GM19239 (cell line): ENCODE measurements around the gene SLC26A6.

Experiments
- DNase-seq: peaks from one replicate; pipeline ENCODE4 v3.0.0; 2011; ENCODE audit warnings: low spot score; ENCODE audit not compliant: insufficient read length
- FAIRE-seq: peaks from 2 replicates; lab custom pipeline; 2011; peaks lifted over from hg19 to GRCh38; lab: Jason Lieb, UNC

SLC26A6 gene

DNA sequence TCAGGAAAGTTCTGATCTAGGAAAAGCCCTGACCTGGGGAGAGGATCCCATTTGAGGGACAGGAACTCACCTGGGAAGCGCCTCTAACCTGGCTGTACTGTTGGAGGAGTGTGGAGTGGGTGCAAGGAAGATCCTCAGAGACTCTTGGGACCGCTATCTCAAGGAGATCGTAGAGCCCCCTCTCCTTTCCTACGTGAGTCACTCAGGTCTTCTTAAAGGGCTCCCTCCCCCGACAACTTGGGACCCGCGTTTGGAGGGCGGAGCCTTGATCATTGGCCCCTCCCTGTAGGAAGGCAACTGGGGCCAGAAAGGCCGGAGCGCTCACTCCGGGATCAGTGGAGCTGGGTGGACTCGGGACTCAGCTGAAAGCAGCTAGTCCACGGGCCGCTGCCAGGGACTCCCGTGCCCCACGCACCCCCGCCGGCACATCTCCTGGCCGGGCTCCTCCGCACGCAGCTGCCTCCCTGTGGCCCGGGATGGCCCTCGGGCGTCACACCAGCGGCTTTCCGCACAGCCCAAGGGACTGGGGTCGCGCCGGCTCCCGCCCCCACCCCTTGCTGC lies 520 bp downstream of the SLC26A6 start:
- peak; percentile 85 for FAIRE-seq
- DNase-seq: peak; percentile 82

- no peak for FAIRE-seq
- DNase-seq: no peak
Measured at GRCh38 chr3:48633743-48634142, 1.5 kb downstream of the SLC26A6 start.

DNA sequence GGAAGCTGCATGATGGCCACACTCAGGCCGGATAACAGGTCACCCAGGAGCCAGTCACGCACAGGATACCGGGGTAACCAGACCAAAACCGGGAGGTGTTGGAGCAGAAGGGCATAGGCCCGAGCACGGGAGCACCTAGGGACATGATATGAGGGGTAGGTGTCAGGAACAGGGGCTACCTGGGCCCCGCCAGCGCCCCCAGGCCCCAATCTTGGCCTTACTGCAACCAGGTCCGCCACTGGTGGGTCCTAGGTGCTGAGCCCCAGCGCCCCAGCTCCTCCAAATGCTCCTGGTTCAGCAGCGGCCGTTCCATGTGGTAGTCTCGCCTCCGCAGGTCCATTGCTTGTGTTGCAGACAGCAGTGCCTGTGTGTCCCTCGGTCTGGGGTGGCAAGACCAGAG lies 2.0 kb downstream of the SLC26A6 start:
- no peak for DNase-seq
- no peak for FAIRE-seq

DNA sequence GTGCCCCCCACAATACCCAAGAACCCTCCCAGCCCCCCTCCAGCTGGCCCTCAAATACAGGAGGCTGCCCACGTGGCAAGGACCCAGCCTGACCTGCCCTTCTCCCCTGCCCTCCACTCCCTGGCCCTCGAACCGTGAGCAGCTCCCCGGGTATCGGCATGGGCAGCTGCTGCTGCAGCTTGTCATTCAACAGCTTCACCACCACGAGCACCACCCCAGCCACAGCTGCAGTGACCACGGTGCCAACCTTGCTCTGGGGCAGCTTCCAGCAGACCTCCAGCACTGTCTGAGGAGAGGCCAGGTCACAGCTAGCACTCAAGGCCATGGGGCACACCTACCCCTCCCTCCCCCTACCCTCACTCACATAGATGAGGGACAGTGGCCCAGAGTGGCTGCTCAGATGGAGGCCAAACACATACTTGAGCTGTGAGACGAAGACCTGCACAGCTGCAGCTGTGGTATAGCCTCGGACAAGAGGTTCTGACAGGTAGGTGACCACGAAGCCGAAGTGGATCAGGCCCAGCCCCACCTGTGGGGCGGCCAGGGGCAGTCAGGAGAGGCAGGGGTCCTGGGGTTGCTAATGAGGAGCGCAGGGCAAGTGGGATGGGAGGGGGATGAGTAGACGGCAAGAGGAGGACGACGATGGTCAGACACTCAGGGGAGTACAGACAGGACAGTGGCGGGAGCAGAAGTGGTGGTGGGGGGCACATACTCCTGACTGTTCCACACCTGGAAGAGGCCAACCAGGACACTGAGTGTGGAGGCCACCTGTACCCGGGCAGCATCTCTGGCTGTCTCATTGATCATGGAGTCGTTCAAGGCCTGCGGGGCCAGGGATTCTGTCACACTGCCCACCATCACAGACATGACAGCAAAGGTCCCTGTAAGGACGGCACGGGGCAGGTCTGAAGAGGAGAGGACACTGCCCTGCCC lies 3.5 kb downstream of the SLC26A6 start:
- no peak for FAIRE-seq
- DNase-seq: no peak

DNA sequence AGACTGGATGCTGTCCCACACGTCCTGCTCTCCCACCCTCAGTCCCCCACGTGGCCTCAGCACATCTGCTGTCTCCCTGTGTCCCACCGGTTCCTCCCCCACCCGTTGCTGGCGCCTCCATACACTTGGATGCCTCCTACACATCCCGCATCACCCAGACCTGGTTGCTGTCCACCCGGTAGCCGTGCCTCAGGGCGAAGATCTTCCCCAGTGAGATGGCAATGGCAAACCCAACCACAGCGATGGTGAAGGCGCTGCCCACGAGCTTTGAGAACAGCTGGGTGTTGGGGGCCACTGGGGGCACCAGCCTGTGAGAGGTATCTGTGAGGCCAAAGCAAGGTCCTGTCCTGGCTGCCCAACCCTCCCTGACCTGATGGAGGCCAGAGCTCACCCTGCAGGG lies 4.4 kb downstream of the SLC26A6 start:
- FAIRE-seq (no peak), DNase-seq (no peak)

DNA sequence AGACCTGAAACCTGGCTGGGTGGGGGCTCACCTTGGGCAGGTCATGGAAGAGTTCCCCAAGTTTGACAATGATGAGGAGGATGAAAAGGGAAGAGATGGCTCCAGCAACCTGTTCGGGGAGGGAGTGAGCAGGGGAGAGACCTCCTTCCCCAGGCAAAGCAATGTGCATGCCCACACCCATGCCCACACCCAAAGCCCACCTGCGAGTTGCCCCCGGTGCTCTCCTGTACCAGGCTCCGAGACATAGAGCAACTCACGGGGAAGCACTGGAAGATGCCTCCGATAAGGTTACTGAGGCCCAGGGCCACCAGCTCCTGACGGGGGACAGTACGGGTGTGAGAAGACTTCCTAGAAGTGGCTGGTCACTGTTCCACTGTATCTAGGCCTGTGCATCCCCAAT lies 4.9 kb downstream of the SLC26A6 start:
- DNase-seq (no peak), FAIRE-seq (no peak)

DNA sequence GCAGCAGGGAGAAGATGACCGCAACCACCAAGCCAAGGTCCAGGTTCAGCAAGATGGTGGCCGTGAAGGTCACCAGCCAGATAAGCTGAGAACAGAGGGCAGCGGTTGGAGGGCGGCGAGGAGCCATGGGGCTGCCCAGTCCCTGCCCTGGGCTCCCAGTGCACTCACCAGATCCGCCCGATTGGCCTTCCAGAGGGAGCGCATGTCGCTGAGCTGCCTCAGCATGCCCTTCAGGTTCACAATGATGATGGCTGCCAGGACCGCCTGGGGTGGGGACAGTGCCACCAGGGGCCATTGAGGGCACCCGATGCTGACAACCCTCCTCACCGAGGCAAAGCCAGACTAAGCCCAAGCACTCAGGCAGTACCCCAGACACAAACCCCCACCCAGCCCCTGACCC lies 5.4 kb downstream of the SLC26A6 start:
- FAIRE-seq: no peak

GRCh38 chr3:48628277-48629017 lies 6.8 kb downstream of the SLC26A6 start:
- DNase-seq (no peak), FAIRE-seq (no peak)

More for the DNA sequence above, 5.4 kb downstream of the SLC26A6 start:
- DNase-seq: no peak

DNA sequence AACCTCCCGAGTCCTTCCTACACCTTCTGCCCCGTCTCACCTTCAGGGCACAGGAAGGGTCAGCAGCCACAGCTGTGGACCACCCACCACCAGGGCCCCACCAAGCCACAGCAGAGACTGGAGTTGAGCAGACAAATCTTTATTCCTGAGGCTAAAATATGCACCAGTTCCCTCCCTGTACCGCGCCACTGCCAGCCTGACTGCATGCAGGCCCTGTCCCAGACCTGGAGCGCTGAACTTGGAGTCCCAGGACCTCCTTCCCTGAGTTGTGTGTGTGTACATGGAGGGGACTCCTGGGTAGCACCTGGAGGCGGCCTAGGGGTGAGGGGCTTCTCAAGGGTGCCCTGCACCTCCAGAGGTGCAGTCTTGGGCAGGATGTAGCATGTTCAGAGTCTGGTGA lies 9.7 kb downstream of the SLC26A6 start:
- no peak for DNase-seq
- FAIRE-seq: no peak

DNA sequence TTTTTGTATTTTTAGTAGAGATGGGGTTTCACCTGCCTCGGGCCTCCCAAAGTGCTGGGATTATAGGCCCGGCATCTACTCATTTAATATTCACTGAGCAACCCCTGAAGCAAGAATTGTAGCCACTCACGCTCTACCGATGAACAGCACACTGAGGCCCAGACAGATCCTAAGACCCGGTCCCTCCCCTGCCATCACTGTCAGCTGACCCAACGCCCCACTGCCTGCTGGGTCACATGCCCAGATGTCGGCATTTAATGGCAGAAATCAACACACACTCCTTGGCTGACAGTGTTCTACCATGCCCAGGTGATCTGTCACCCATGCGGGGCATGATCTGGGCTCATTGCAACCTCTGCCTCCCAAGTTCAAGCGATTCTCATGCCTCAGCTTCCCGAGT lies 10.5 kb downstream of the SLC26A6 start:
- FAIRE-seq (no peak), DNase-seq (no peak)

- no peak for DNase-seq
- FAIRE-seq: no peak
Measured at GRCh38 chr3:48623851-48624547, 11.3 kb downstream of the SLC26A6 start.

GRCh38 chr3:48621461-48621869 lies 13.8 kb downstream of the SLC26A6 start, which contains the start of gene TMEM89:
Gene TMEM89 (minus strand): TSS chr3:48621769. CDS start chr3:48621756, 13 bp downstream.
- DNase-seq (no peak), FAIRE-seq (no peak)

DNA sequence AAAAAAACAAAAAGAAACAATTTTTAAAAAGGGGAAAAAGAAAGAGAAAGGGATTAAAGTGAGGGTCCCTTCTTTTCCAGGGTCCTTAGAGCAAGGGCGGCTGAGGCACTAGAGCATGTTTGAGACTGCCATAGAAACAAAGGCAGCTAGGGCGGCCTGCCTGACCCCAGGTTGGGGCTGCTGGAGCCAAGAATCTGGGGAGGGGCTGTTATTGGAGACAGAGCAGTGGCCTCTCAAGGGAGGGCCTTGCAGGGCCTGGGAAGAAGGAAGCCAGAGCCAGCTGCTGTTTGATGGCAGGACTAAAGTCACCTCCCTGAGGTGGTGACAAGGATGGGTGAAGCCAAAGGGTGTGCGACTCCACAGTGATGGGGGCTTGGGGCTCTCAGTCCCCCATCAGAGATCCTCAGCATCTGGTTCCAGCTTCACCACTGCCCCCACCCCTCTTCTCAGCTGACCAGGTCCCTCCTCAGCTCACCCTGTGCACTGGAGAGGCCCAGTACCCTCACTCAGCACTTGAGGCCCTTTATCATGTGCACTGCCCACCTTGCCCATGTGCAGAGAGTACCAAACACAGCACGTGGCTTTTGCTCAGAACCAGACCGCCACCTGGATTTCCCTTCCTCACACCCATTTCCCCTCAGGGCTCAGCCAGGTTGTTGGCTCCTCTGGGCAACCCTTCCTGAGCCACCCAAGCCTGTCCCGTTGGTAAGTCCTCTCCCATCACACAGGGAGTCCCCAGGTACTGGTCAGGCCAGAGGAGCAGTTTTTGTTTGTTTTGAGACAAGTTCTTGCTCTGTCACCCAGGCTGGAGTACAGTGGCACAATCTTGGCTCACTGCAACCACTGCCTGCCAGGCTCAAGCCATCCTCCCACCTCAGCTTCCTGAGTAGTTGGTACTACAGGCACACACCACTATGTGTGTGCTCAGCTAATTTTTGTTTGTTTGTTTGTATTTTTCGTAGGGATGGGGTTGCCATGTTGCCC lies 15.4 kb downstream of the SLC26A6 start:
- DNase-seq (no peak), FAIRE-seq (no peak)

GRCh38 chr3:48617559-48617958 lies 17.7 kb downstream of the SLC26A6 start:
- no peak for DNase-seq
- no peak for FAIRE-seq

GRCh38 chr3:48614044-48614443 lies 21.2 kb downstream of the SLC26A6 start:
- DNase-seq (no peak), FAIRE-seq (no peak)

- no peak for FAIRE-seq
- DNase-seq: no peak
Measured at GRCh38 chr3:48612309-48612708, 23.0 kb downstream of the SLC26A6 start.

DNA sequence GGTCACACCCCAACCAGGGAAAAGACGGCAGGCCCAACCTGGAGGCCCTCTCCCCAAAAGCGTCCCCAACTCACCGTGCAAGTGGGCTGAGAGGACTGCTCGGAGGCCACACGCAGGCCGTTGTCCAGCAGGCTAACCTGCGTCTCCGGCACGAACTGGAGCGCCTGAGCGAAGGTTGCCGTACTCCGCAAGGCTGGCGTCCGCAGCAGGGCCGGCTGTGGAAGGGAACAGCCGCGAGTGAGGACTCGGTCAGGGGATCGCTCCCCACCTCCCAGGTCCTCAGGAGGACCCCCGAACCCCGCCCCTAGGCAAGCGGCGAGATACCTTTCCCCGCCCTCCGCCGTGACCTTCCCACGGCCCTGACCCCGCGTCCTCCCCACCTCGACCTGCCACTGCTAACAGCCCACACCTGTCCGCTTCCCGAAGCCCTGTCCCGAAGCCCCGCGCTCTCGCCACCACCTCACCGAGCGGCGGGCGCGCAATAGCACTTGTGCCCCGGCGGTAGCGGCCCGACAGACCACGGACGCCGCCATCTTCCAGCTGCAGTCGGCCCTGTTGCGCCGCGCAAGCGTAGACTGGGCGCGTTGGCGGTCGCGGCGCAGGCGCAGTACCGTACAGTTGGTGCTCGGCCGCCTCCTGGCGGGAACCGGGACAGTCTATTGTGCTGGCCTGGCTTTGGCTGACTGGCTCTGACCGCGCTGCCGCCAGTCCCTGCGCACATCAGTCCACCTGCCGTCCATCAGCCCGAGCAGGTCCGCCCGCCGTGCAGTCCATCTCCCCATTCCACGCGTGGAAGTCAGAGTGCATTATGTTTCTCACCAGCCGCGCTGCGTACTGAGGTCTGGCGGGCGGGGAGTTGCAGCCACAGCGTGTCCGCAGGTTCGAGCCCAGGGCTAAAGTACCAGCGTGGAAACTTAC lies 25.9 kb downstream of the SLC26A6 start, which contains the start of gene UQCRC1:
Gene UQCRC1, minus strand, starts transcription at position 559 of the 918 bp plus-strand sequence. Its CDS starts 26 bp downstream, at position 533.
- peak; percentile 97 for DNase-seq
- FAIRE-seq: peak; percentile 97

DNA sequence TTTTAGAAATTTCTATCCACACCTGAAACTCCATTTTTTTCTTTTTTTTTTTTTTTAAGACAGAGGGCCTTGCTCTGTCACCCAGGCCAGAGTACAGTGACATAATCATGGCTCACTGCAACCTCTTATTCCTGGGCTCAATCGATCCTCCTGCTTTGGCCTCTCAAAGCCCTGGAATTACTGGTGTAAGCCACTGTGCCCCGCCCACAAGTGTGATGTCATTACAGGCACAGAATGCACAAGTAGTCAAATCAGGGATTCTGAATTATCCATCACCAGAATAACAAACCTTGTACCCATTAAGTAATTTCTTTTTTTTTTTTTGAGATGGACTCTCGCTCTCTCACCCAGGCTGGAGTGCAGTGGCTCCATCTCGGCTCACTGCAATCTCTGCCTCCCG lies 27.7 kb downstream of the SLC26A6 start:
- FAIRE-seq: no peak
- DNase-seq: no peak
